Inflammatory macrophage (primary cell): ENCODE results near the gene BTBD6.

Experiments
- DNase-seq, 2 donors: peaks; one replicate each; pipeline ENCODE4 v3.0.0-alpha.2; 2020 to 2022

The BTBD6 gene

GRCh38 chr14:105241641-105242040 is 6.7 kb upstream of the BTBD6 start:
- DNase-seq: no peak

- DNase-seq: no peak
Observed at GRCh38 chr14:105244334-105244733, 4.0 kb upstream of the BTBD6 start.

GRCh38 chr14:105247026-105247425 is 1.3 kb upstream of the BTBD6 start:
- DNase-seq: no peak

- no peak for DNase-seq
Observed at GRCh38 chr14:105247715-105248367, 492 bp upstream of the BTBD6 start.

- DNase-seq: no peak
Observed at GRCh38 chr14:105249182-105250007, 1.1 kb downstream of the BTBD6 start.

- no peak for DNase-seq
Observed at GRCh38 chr14:105250008-105250366, 1.7 kb downstream of the BTBD6 start.

GRCh38 chr14:105250986-105251385 is 2.7 kb downstream of the BTBD6 start:
- DNase-seq: no peak

- DNase-seq: no peak
Observed at GRCh38 chr14:105251920-105252319, 3.6 kb downstream of the BTBD6 start.

GRCh38 chr14:105252552-105253328 is 4.4 kb downstream of the BTBD6 start:
- no peak for DNase-seq

GRCh38 chr14:105253329-105253682 is 5.0 kb downstream of the BTBD6 start:
- DNase-seq: no peak

- DNase-seq: peak; percentile 11 to 21
Observed at GRCh38 chr14:105255021-105255507, 6.7 kb downstream of the BTBD6 start.

GRCh38 chr14:105256292-105256960 is 8.1 kb downstream of the BTBD6 start:
- DNase-seq: no peak

- DNase-seq: no peak
Observed at GRCh38 chr14:105257464-105257863, 9.1 kb downstream of the BTBD6 start.

- DNase-seq: no peak
Observed at GRCh38 chr14:105258846-105259245, 10.5 kb downstream of the BTBD6 start.

- no peak for DNase-seq
Observed at GRCh38 chr14:105260959-105261358, 12.6 kb downstream of the BTBD6 start.

- DNase-seq: no peak
Observed at GRCh38 chr14:105261781-105262180, 13.4 kb downstream of the BTBD6 start.

GRCh38 chr14:105267820-105268548 is 19.7 kb downstream of the BTBD6 start:
- DNase-seq: no peak

- DNase-seq: no peak
Observed at GRCh38 chr14:105268736-105269354, 20.5 kb downstream of the BTBD6 start.

GRCh38 chr14:105269405-105269804 is 21.1 kb downstream of the BTBD6 start:
- no peak for DNase-seq

GRCh38 chr14:105271224-105271890 is 23.0 kb downstream of the BTBD6 start:
- no peak for DNase-seq

- no peak for DNase-seq
Observed at GRCh38 chr14:105272623-105273022, 24.3 kb downstream of the BTBD6 start.
